Parathyroid adenoma (tissue), 2 donors: ENCODE data around the gene TADA1.

Experiments used
- H2AFZ ChIP-seq: fragments of 300-600 bp; sonication (generic); one replicate; pipeline ENCODE4 v1.7.0; 2017; ENCODE audit warnings: antibody characterized with exemption, mild to moderate bottlenecking
- H3K27ac ChIP-seq: fragments of 300-600 bp; sonication (generic); one replicate; pipeline ENCODE4 v1.7.0; 2017
- H3K27me3 ChIP-seq: fragments of 300-600 bp; sonication (generic); one replicate; pipeline ENCODE4 v1.7.0; 2017; ENCODE audit warnings: low read length; ENCODE audit not compliant: control insufficient read depth, insufficient read depth
- H3K36me3 ChIP-seq: fragments of 300-600 bp; sonication (generic); one replicate; pipeline ENCODE4 v1.7.0; 2017; ENCODE audit warnings: low read length; ENCODE audit not compliant: control insufficient read depth, insufficient read depth
- H3K4me1 ChIP-seq: fragments of 300-600 bp; sonication (generic); one replicate; pipeline ENCODE4 v1.7.0; 2017; ENCODE audit warnings: control low read depth
- H3K4me2 ChIP-seq: fragments of 300-600 bp; sonication (generic); one replicate; pipeline ENCODE4 v1.7.0; 2017; ENCODE audit warnings: low read length
- H3K4me3 ChIP-seq: fragments of 300-600 bp; sonication (generic); one replicate; pipeline ENCODE4 v1.7.0; 2017; ENCODE audit warnings: low read depth, low read length
- H3K79me2 ChIP-seq: fragments of 300-600 bp; sonication (generic); one replicate; pipeline ENCODE4 v1.7.0; 2017; ENCODE audit warnings: control low read depth
- H3K9ac ChIP-seq: fragments of 300-600 bp; sonication (generic); one replicate; pipeline ENCODE4 v1.7.0; 2017; ENCODE audit warnings: mild to moderate bottlenecking
- H3K9me3 ChIP-seq: fragments of 300-600 bp; sonication (generic); one replicate; pipeline ENCODE4 v1.7.0; 2017; ENCODE audit warnings: low read length; ENCODE audit not compliant: control insufficient read depth
- CTCF ChIP-seq: fragments of 300-600 bp; sonication (generic); IDR thresholded peaks from one replicate; pipeline ENCODE4 v1.7.0; 2017; ENCODE audit warnings: antibody characterized with exemption, mild to moderate bottlenecking
- donor health status: primary hyperparathyroidism.

Gene TADA1

GRCh38 chr1:166875734-166876539 lies at the start of gene TADA1:
Gene TADA1 (minus strand): TSS chr1:166876264. CDS start chr1:166876233, 31 bp downstream.
- Histone ChIP-seq H3K36me3 (no peaks in the 10 kb centered on the region), H3K27ac (peak within 1 kb of the TSS; percentile 89), H3K9ac (peak within 1 kb of the TSS; percentile 76), H3K4me2 (peak within 1 kb of the TSS; percentile 68), H3K4me3 (peak within 1 kb of the TSS; percentile 87), H3K4me1 (no peaks in the 10 kb centered on the region), H3K79me2 (peaks cover 5% of the 10 kb centered on the region), H2AFZ (peak within 1 kb of the TSS; percentile 89), H3K9me3 (no peaks in the 10 kb centered on the region), H3K27me3 (no peaks in the 10 kb centered on the region)
- no peak for TF ChIP-seq CTCF

GRCh38 chr1:166924823-166925541 lies 48.9 kb upstream of the TADA1 start:
- peaks cover 8% of the 10 kb centered on the region for H3K27me3 ChIP-seq
- no peaks in the 10 kb centered on the region for H3K79me2 ChIP-seq
- no peaks in the 10 kb centered on the region for H3K9me3 ChIP-seq
- no peak overlapping the region for H3K27ac ChIP-seq
- H3K4me1 ChIP-seq, result no peaks in the 10 kb centered on the region
- no peaks in the 10 kb centered on the region for H3K36me3 ChIP-seq
- no peak overlapping the region for H3K9ac ChIP-seq
- no peak overlapping the region for H2AFZ ChIP-seq
- H3K4me3 ChIP-seq, result no peak overlapping the region
- H3K4me2 ChIP-seq, result no peak overlapping the region
- no peak for TF ChIP-seq CTCF

GRCh38 chr1:166920561-166921475 lies 44.8 kb upstream of the TADA1 start:
- peak overlapping the region; percentile 2 for H2AFZ ChIP-seq
- H3K4me2 ChIP-seq, result peak overlapping the region; percentile 44
- H3K36me3 ChIP-seq, result no peaks in the 10 kb centered on the region
- TF ChIP-seq CTCF, result no peak
- H3K27ac ChIP-seq, result no peak overlapping the region
- H3K9ac ChIP-seq, result no peak overlapping the region
- H3K4me1 ChIP-seq, result no peaks in the 10 kb centered on the region
- no peaks in the 10 kb centered on the region for H3K9me3 ChIP-seq
- peaks cover 8% of the 10 kb centered on the region for H3K27me3 ChIP-seq
- no peaks in the 10 kb centered on the region for H3K79me2 ChIP-seq
- H3K4me3 ChIP-seq, result no peak overlapping the region

- Histone ChIP-seq H3K27me3 (peaks cover 8% of the 10 kb centered on the region), H3K9me3 (no peaks in the 10 kb centered on the region), H3K4me1 (no peaks in the 10 kb centered on the region), H3K4me3 (no peak overlapping the region), H2AFZ (no peak overlapping the region), H3K9ac (no peak overlapping the region), H3K79me2 (no peaks in the 10 kb centered on the region), H3K27ac (no peak overlapping the region), H3K36me3 (no peaks in the 10 kb centered on the region), H3K4me2 (no peak overlapping the region)
- no peak for TF ChIP-seq CTCF
Observed at GRCh38 chr1:166918956-166919316, 42.9 kb upstream of the TADA1 start.
